NOMO-1 (cell line): ENCODE data around the gene CLCN4.
A peak's percentile ranks its signal among the peaks of the same experiment; 100 is the strongest.

Source experiments
- DNase-seq, 2 experiments: peaks; one replicate each; lab custom pipeline; 2025; ENCODE audit not compliant: unreplicated experiment in 2 of 2; lab: John Stamatoyannopoulos, UW

CLCN4 gene

GRCh38 chrX:10233173-10233572, 76.4 kb downstream of the CLCN4 start:
- no peak for DNase-seq

GRCh38 chrX:10233696-10234095, 76.9 kb downstream of the CLCN4 start:
- no peak for DNase-seq

GRCh38 chrX:10235851-10236250, 79.1 kb downstream of the CLCN4 start:
- no peak for DNase-seq

GRCh38 chrX:10237241-10237640, 80.5 kb downstream of the CLCN4 start:
- DNase-seq: no peak

GRCh38 chrX:10239611-10240064, 82.9 kb downstream of the CLCN4 start:
- DNase-seq: no peak

- DNase-seq: no peak
Measured at GRCh38 chrX:10240918-10241317, 84.1 kb downstream of the CLCN4 start.

- no peak for DNase-seq
Measured at GRCh38 chrX:10242026-10242425, 85.3 kb downstream of the CLCN4 start.

- no peak for DNase-seq
Measured at GRCh38 chrX:10243106-10243505, 86.3 kb downstream of the CLCN4 start.

GRCh38 chrX:10244915-10245622, 88.3 kb downstream of the CLCN4 start:
- DNase-seq: no peak

- DNase-seq: no peak
Measured at GRCh38 chrX:10245886-10246285, 89.1 kb downstream of the CLCN4 start.

- DNase-seq: no peak
Measured at GRCh38 chrX:10246297-10246696, 89.5 kb downstream of the CLCN4 start.

GRCh38 chrX:10246846-10247245, 90.1 kb downstream of the CLCN4 start:
- no peak for DNase-seq

GRCh38 chrX:10254739-10255138, 98.0 kb downstream of the CLCN4 start:
- DNase-seq: peak in 1 of 2 experiments; percentile 27

GRCh38 chrX:10259716-10260115, 102.9 kb downstream of the CLCN4 start:
- DNase-seq: no peak

- DNase-seq: no peak
Measured at GRCh38 chrX:10265775-10266174, 109.0 kb downstream of the CLCN4 start.

GRCh38 chrX:10278716-10279115, 121.9 kb downstream of the CLCN4 start:
- no peak for DNase-seq

- DNase-seq: no peak
Measured at GRCh38 chrX:10280071-10280470, 123.3 kb downstream of the CLCN4 start.

- DNase-seq: no peak
Measured at GRCh38 chrX:10282490-10282889, 125.7 kb downstream of the CLCN4 start.

GRCh38 chrX:10286195-10286594, 129.4 kb downstream of the CLCN4 start:
- no peak for DNase-seq
